Tibial nerve (tissue), 3 donors: ENCODE data around the gene UBR4.

Experiments
- EP300 ChIP-seq, 2 donors: sonication (generic); formaldehyde crosslinking; IDR thresholded peaks; one replicate each; pipeline ENCODE4 v1.6.1; 2017; ENCODE audit warnings: antibody characterized with exemption in 2 of 2, mild to moderate bottlenecking in 1 of 2
- POLR2A ChIP-seq, 2 donors: fragments of 450-650 bp; IDR thresholded peaks; one replicate each; pipeline ENCODE4 v1.6.1; 2017; ENCODE audit warnings: antibody characterized with exemption in 2 of 2, mild to moderate bottlenecking in 2 of 2, moderate library complexity in 2 of 2

DNA sequence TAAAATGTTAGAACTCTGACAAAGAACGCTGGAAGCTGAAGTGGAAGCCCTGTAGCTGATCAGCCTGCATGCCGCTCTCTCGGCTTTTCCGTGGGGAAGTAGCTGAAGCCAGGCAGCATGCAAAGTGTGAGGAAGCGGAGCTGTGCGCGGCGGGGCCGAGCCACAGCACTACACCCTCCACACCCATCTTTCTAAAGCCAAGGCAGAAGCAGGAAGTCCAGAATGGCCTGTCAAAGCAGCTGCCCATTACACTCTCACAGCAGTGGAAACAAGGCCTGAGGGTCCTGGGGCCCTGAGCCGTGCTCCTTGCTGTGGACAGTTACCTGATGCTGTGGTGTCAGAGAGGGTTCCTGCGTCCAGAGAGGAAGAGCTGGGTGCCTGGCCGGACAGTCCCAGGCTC lies 69.6 kb downstream of the UBR4 start:
- no peak for TF ChIP-seq POLR2A (IDR thresholded peaks at IDR 0.05)
- TF ChIP-seq EP300 (IDR thresholded peaks at IDR 0.05), result no peak
